OCI-LY7 (cell line): ENCODE data around the gene PSAP. TPM values are rescaled to one million over a fixed set of nuclear protein-coding genes. Genes with fewer than 3 reads are reported as not detected.
A peak's percentile ranks its signal among the peaks of the same experiment; 100 is the strongest.

ENCODE experiments used
- BruUV-seq: library from RNA; stranded (reverse); fragments of 400-500 nt; replicated peaks from 2 replicates; lab custom pipeline; 2021; lab: Mats Ljungman, UMichigan
- CTCF ChIA-PET: fragments of 300-600 bp; sonication (Branson Sonifier 250); formaldehyde crosslinking; loops from one replicate; lab custom pipeline; 2022; ENCODE audit warnings: antibody characterized with exemption; ENCODE audit not compliant: unreplicated experiment; lab: Charles Lee
- POLR2A ChIA-PET: fragments of 300-600 bp; sonication (Branson Sonifier 250); formaldehyde crosslinking; loops from one replicate; lab custom pipeline; 2022; ENCODE audit warnings: antibody characterized with exemption; lab: Charles Lee
- DNase-seq: peaks from one replicate; pipeline ENCODE4 v3.0.0-alpha.2; 2015; ENCODE audit warnings: low spot score
- H2AFZ ChIP-seq: fragments of 200-600 bp; sonication (generic), shearing (Covaris generic); 2 replicates; pipeline ENCODE4 v1.6.1; 2014; ENCODE audit warnings: mild to moderate bottlenecking, antibody characterized with exemption, low read length, moderate library complexity
- H3K27ac ChIP-seq: fragments of 200-600 bp; sonication (generic); 2 replicates; pipeline ENCODE4 v1.5.1; 2014; ENCODE audit warnings: mixed run types, low read depth, mild to moderate bottlenecking, moderate library complexity, low read length, inconsistent platforms; ENCODE audit not compliant: poor library complexity, severe bottlenecking
- H3K36me3 ChIP-seq: fragments of 200-600 bp; sonication (generic); 2 replicates; pipeline ENCODE4 v1.6.1; 2014; ENCODE audit warnings: mild to moderate bottlenecking, antibody characterized with exemption, low read length, moderate library complexity, mixed read lengths; ENCODE audit not compliant: insufficient read depth
- H3K4me1 ChIP-seq: fragments of 200-600 bp; sonication (generic); 2 replicates; pipeline ENCODE4 v1.5.1; 2014; ENCODE audit warnings: mild to moderate bottlenecking, low read length; ENCODE audit not compliant: insufficient read depth, poor library complexity, severe bottlenecking
- H3K4me2 ChIP-seq: fragments of 200-600 bp; sonication (generic); 2 replicates; pipeline ENCODE4 v1.6.1; 2014; ENCODE audit warnings: mild to moderate bottlenecking, low read length
- H3K4me3 ChIP-seq: fragments of 200-600 bp; sonication (generic); 2 replicates; pipeline ENCODE4 v1.5.1; 2014; ENCODE audit warnings: mild to moderate bottlenecking, low read depth, low read length; ENCODE audit not compliant: poor library complexity, severe bottlenecking
- H3K79me2 ChIP-seq: fragments of 200-600 bp; sonication (generic); 2 replicates; pipeline ENCODE4 v1.6.1; 2016; ENCODE audit warnings: low read depth, mild to moderate bottlenecking, low read length, moderate library complexity, mixed read lengths; ENCODE audit not compliant: insufficient read depth
- H3K9me2 ChIP-seq: fragments of 200-600 bp; sonication (generic); 2 replicates; pipeline ENCODE4 v1.6.1; 2016; ENCODE audit warnings: mild to moderate bottlenecking, low read length, mixed read lengths; ENCODE audit not compliant: insufficient read depth
- H3K9me3 ChIP-seq: fragments of 200-600 bp; sonication (generic); 2 replicates; pipeline ENCODE4 v1.6.1; 2014; ENCODE audit warnings: mild to moderate bottlenecking, mixed run types, low read length, mixed read lengths
- H4K20me1 ChIP-seq: fragments of 200-600 bp; sonication (generic); 2 replicates; pipeline ENCODE4 v1.6.1; 2014; ENCODE audit warnings: mild to moderate bottlenecking, antibody characterized with exemption, low read length, moderate library complexity, mixed read lengths; ENCODE audit not compliant: insufficient read depth
- EZH2phosphoT487 ChIP-seq: fragments of 200-600 bp; sonication (generic); IDR thresholded peaks from 2 replicates; pipeline ENCODE4 v1.6.1; 2018; ENCODE audit warnings: low read depth, borderline replicate concordance, mild to moderate bottlenecking, mixed run types, antibody characterized with exemption, low read length, moderate library complexity, mixed read lengths
- intact Hi-C: fragments of 100-400 bp; cut with micrococcal nuclease; formaldehyde crosslinking; loops from one replicate; pipeline ENCODE4 v1.10.0; 2022; ENCODE audit not compliant: unreplicated experiment
- total RNA-seq, 2 experiments: library from RNA; depleted of rRNA in 1 of 2; stranded (reverse); fragments of >200 nt in 1 of 2; shearing (Covaris generic) in 1 of 2; gene quantifications; 2 replicates each; pipeline ENCODE4 v1.2.3, GENCODE V29; 2014 to 2022
- TF ChIP-seq, protein P1 (sequence below): fragments of 200-600 bp; sonication (generic); conservative IDR thresholded peaks from 2 replicates; pipeline ENCODE4 v1.5.1; 2014; ENCODE audit warnings: mild to moderate bottlenecking, antibody characterized with exemption, low read length, moderate library complexity, mixed read lengths

PSAP gene
- total RNA-seq, 2 experiments from 2014 or later = 163 to 200 TPM

DNA sequence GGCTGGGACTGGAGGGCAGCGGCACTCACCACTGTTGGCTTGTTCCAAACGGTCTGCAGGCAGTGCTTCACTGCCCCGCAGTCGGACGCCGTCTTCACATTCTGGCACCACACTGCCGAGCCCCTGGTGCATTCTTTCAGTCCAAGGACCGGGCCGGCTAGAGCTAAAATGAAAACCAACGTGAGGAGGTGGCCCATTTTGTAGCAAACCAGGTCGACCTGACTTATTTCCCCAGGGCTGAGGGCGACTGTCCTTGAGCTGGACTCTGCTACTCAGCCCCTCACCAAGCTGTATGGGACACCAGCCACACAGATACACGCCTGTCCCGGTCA, 16.7 kb downstream of the PSAP start:
- no TSS peak for BruUV-seq
- no peak for TF ChIP-seq EZH2phosphoT487
- TF ChIP-seq, protein P1, sequence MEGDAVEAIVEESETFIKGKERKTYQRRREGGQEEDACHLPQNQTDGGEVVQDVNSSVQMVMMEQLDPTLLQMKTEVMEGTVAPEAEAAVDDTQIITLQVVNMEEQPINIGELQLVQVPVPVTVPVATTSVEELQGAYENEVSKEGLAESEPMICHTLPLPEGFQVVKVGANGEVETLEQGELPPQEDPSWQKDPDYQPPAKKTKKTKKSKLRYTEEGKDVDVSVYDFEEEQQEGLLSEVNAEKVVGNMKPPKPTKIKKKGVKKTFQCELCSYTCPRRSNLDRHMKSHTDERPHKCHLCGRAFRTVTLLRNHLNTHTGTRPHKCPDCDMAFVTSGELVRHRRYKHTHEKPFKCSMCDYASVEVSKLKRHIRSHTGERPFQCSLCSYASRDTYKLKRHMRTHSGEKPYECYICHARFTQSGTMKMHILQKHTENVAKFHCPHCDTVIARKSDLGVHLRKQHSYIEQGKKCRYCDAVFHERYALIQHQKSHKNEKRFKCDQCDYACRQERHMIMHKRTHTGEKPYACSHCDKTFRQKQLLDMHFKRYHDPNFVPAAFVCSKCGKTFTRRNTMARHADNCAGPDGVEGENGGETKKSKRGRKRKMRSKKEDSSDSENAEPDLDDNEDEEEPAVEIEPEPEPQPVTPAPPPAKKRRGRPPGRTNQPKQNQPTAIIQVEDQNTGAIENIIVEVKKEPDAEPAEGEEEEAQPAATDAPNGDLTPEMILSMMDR = no peak
- Histone ChIP-seq H2AFZ (no peak overlapping the region), H3K4me1 (peaks cover 67% of the 10 kb centered on the region), H3K9me2 (no peaks in the 10 kb centered on the region), H3K27ac (no peak overlapping the region), H3K36me3 (peaks cover 55% of the 10 kb centered on the region), H4K20me1 (peaks cover 4% of the 10 kb centered on the region; the same call in 1 of the 2 replicates), H3K9me3 (no peaks in the 10 kb centered on the region), H3K4me3 (no peak overlapping the region), H3K79me2 (peaks cover 62% of the 10 kb centered on the region), H3K4me2 (peak overlapping the region; percentile 39)
- no peak for DNase-seq
- ChIA-PET CTCF (interaction anchor here (2.8 kb wide), 1 partner anchor 63 kb away, joined by 14 read pairs; no protein-coding TSS in a partner anchor), POLR2A (interaction anchor here (1.8 to 3.2 kb wide), 3 partner anchors 17 to 55 kb away, joined by 5 to 34 read pairs (median 5); partner anchors contain the start of gene PSAP)
- intact Hi-C loops = no loop called here

GRCh38 chr10:71833451-71834342, 17.4 kb downstream of the PSAP start:
- DNase-seq = peak; percentile 14
- no peak overlapping the region for H2AFZ ChIP-seq
- H3K4me3 ChIP-seq = no peak overlapping the region
- BruUV-seq = no TSS peak
- POLR2A ChIA-PET = interaction anchor here (0.6 to 1.8 kb wide), 5 partner anchors 16 to 51 kb away, joined by 3 to 5 read pairs (median 3); partner anchors contain the start of gene PSAP
- H3K9me2 ChIP-seq = no peaks in the 10 kb centered on the region
- peaks cover 62% of the 10 kb centered on the region for H3K4me1 ChIP-seq
- H3K36me3 ChIP-seq = peaks cover 61% of the 10 kb centered on the region
- peak overlapping the region; percentile 23 for H3K27ac ChIP-seq
- no peak for TF ChIP-seq EZH2phosphoT487
- CTCF ChIA-PET = interaction anchor here (1.6 to 2.8 kb wide), 2 partner anchors 62 to 63 kb away, joined by 4 to 14 read pairs; no protein-coding TSS in a partner anchor
- peaks cover 4% of the 10 kb centered on the region; the same call in 1 of the 2 replicates for H4K20me1 ChIP-seq
- peak overlapping the region; percentile 39 for H3K4me2 ChIP-seq
- no peaks in the 10 kb centered on the region for H3K9me3 ChIP-seq
- intact Hi-C loops = no loop called here
- peaks cover 58% of the 10 kb centered on the region for H3K79me2 ChIP-seq

DNA sequence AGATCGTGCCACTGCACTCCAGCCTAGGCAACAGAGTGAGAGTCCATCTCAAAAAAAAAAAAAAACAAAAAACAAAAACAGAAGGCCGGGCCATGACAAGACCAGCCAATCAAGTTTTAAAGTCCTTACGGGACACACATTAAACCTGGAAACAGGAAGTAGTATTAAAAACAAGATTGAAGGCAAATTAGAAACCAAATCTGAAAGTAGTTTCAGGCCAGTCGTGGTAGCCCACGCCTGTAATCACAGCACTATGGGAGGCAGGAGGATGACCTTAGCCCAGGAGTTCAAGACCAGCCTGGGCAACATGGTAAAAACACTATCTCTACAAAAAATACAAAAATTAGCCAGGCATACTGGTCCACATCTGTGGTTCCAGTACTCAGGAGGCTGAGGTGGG, 18.1 kb downstream of the PSAP start:
- H3K27ac ChIP-seq = peak overlapping the region; percentile 23
- H3K4me1 ChIP-seq = peaks cover 54% of the 10 kb centered on the region
- no TSS peak for BruUV-seq
- H3K4me3 ChIP-seq = no peak overlapping the region
- CTCF ChIA-PET = interaction anchor here (1.6 kb wide), 1 partner anchor 63 kb away, joined by 4 read pairs; no protein-coding TSS in a partner anchor
- TF ChIP-seq EZH2phosphoT487 = no peak
- TF ChIP-seq, protein P1 = no peak
- peaks cover 4% of the 10 kb centered on the region; the same call in 1 of the 2 replicates for H4K20me1 ChIP-seq
- DNase-seq = peak; percentile 42
- H3K9me3 ChIP-seq = no peaks in the 10 kb centered on the region
- H3K9me2 ChIP-seq = no peaks in the 10 kb centered on the region
- peaks cover 51% of the 10 kb centered on the region for H3K79me2 ChIP-seq
- H3K4me2 ChIP-seq = peak overlapping the region; percentile 39
- intact Hi-C loops = no loop called here
- no peak overlapping the region for H2AFZ ChIP-seq
- POLR2A ChIA-PET = interaction anchor here (0.7 to 0.9 kb wide), 2 partner anchors 15 to 28 kb away, joined by 3 to 4 read pairs; no protein-coding TSS in a partner anchor
- peaks cover 64% of the 10 kb centered on the region for H3K36me3 ChIP-seq
